Islet precursor cell (in vitro differentiated cells): ENCODE results near the gene NELFA.

ENCODE experiments used
- DNase-seq: peaks from one replicate; pipeline ENCODE4 v3.0.0-alpha.2; 2018

Gene NELFA

GRCh38 chr4:1961563-1961962, 47.2 kb downstream of the NELFA start:
- DNase-seq = no peak

GRCh38 chr4:1961038-1961437, 47.7 kb downstream of the NELFA start:
- DNase-seq = no peak

GRCh38 chr4:1960170-1960825, 48.5 kb downstream of the NELFA start:
- DNase-seq = no peak

GRCh38 chr4:1959104-1959384, 49.7 kb downstream of the NELFA start:
- DNase-seq = no peak

DNA sequence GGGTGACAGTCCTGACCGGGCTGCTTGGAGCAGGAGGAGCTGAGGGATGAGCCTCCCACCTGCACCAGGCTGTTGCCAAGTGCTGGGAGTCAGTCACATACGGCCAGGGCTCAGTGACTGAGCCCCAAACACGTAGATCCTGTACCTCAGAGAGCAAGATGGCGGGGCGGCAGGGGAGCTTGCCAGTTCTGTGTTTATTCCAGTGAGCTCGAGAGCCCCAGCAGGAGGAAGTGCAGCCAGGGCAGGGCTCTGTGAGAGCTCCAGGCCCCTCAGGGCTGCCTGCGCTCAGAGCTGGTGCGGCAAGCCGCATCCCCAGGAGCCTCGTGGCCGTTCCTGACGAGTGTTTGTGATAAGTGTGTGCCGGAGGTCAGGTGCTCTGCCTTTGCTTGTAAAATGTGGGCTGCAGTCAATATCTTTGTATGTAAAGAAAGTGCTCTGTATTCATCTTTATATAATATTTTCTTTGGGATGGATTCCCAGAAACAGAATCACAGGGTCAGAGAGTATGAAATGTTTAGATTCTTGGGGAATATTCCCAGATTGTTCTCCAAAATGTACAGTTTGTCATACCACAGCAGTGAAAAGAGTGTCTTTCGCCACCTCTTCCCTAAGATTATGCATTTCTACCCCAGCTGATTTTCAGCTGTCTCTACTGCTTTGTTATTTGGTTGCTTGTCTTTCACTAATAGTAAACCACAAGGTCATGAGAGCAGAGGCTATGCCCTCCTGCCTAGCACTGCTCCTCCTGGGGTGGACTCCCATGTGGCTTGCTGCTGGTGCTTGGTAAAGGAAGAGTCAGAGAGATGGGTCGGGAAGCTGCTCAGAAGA, 50.3 kb downstream of the NELFA start:
- DNase-seq = no peak

GRCh38 chr4:1956631-1957030, 52.1 kb downstream of the NELFA start:
- DNase-seq = no peak

- no peak for DNase-seq
These were observed 55.4 kb downstream of the NELFA start for GRCh38 chr4:1953335-1953734.

DNA sequence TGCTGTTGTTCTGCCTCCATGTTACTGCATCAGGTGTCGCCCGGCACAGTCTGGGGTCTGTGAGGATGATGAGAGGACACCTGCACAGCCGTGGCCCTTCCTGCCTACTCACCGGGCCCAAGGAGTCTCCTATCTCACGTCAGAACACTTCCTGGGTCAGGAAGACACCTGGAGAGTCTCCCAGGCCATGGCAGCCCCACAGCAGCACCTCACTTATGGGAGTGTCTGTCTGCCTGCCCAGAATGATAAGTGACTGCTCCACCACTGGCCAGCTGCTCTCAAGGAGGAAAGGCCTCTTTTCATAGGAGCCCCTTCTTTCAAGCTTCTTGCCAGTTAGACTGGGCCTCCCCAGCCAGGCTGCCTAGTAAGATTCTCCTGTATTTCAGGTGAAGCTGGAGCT, 56.1 kb downstream of the NELFA start:
- no peak for DNase-seq

- no peak for DNase-seq
These were observed 56.6 kb downstream of the NELFA start for GRCh38 chr4:1952058-1952700.

DNA sequence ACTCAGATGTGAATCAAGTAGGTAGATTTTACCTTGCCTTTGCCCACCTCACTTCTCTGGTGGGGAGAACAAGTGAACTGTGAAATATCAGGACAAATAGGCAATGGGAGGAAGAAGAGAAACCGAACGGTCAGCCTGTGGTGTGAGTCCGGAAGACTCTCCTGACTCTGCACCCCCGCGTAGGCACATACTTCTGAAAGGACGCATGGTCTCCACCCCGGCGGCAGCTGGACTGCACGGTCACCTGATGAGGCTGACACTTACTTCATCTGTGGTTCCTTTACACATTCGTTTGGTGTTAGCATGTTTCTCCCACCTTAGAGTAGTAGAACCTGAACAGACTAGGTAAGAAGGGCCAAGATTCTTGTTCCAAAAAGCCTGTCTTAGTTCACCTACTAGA, 58.4 kb downstream of the NELFA start:
- DNase-seq = no peak

DNA sequence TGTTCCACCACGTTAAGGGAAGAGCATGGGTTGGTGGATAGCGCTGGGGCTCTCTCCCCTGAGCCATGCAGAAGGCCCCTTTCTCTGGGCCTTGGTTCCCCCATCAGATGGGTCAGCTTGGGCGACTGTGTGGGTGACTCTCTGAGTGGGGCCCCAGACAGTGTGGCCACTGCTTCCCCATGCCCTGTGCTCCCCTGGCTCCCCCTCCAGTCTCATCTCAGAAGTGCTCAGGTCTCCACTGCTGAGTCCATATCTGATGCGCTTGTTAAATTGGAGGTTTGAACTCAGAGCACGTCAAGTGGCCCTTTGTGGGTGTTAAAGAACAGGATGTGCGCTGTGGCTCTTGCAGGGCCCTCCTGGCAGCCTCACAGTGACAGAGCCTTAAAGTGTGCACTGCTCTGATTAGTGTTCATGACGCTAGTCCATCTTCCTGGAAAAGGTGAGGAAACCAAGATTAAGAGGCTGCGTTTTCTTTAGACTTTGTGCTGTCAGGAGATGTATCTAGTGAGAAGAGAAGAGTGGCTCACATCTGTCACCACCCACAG, 59.8 kb downstream of the NELFA start:
- DNase-seq = no peak

DNA sequence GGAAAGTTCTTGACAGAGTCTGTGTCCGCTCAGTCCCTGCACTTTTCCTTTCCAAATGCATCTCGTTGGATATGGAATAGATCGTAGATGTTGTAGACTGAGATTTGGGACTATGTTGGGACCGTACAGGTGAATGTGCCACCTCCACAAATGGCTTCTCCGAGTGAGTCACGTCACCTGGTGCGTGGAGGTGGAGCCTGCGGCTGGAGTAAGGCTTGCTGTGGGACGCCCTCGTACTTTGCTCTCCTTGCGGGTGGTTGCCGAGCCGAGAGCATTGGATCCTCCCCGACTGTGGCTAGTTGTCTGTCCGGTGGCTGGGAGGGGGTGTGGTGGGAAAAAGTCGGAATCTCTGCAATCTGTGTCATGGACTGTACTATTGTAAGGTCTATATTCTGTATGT, 60.5 kb downstream of the NELFA start:
- no peak for DNase-seq

- DNase-seq = no peak
These were observed 62.9 kb downstream of the NELFA start for GRCh38 chr4:1945912-1946311.

- no peak for DNase-seq
These were observed 63.5 kb downstream of the NELFA start for GRCh38 chr4:1945124-1945895.

- no peak for DNase-seq
These were observed 64.8 kb downstream of the NELFA start for GRCh38 chr4:1943928-1944327.

DNA sequence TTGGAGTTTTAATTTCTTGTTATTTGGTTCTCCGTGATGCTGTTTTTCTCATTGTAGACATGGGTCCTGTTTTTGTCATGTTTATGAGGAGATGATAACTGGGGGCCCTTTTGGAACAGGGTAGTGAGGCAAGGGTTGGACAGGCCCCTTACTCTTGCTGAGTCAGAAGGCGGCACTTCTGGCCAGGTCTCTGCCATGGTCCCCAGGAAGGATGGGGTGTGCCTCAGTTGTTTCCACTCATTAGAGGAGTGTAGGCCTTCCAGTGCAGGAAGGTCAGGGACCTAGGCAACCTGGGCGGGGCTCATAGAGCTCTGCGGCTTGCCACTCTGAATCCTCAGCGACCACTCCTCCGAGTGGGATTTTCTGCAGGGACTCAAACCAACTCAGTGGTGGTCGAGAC, 68.2 kb downstream of the NELFA start:
- DNase-seq = no peak

- no peak for DNase-seq
These were observed 68.9 kb downstream of the NELFA start for GRCh38 chr4:1939664-1940509.

GRCh38 chr4:1938027-1938426, 70.7 kb downstream of the NELFA start:
- no peak for DNase-seq

- no peak for DNase-seq
These were observed 71.2 kb downstream of the NELFA start for GRCh38 chr4:1937550-1937949.

DNA sequence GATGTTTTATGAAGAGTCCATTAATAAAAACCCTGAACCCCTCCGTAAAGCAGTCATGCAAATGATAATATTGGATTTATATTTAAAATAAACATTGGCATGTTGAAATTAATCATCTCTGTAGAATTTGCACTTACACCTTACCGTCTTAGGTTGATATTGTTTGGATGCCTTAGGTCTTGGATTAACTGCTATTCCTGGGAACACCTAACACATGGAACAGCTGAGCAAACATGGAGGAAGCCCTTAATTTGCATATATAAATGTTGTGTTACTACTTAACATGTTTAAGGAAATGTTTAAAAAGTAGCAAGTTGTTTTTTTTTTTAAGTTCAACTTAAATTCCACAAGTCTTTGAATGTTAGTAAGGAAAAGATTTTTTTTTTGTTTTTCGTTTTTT, 75.1 kb downstream of the NELFA start:
- DNase-seq = no peak

DNA sequence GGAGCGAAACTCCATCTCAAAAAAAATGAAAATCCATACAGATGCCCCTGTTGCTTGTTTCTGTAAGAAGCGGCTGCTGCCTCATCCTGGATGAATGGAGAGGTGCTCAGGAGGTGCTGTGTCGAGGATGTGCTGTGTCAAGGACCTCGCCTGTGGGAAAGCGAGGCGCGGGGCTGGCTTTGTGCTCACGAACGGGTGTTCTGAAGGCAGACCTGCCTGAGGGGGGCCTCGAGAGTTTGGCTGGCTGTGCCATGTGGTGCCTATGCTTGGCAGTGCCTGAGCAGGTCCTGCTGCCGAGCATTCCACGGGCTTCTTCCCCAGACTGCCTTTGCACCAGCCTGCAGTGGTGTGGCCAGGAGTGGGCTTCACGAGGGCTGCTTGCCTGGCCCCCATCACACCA, 76.0 kb downstream of the NELFA start:
- no peak for DNase-seq
